PC-3 (cell line): ENCODE data around the gene PHF11. TPM values are rescaled to one million over a fixed set of nuclear protein-coding genes. Genes with fewer than 3 reads are reported as not detected.

Source experiments
- ATAC-seq: fragments of 200-7000 bp; cut with Tn5 transposase; 2 replicates; pipeline ENCODE4 v1.9.1; 2020; ENCODE audit warnings: mild to moderate bottlenecking, moderate library complexity
- Bru-seq: library from RNA; stranded (reverse); fragments of 400-500 nt; gene quantifications from one replicate; lab custom pipeline; 2021; lab: Mats Ljungman, UMichigan
- BruChase-seq, 2 experiments: library from RNA; stranded (reverse); fragments of 400-500 nt; gene quantifications; one replicate each; lab custom pipeline; 2021; lab: Mats Ljungman, UMichigan
- BruUV-seq: library from RNA; stranded (reverse); fragments of 400-500 nt; replicated peaks from 2 replicates; lab custom pipeline; 2021; lab: Mats Ljungman, UMichigan
- CTCF ChIA-PET: fragments of 300-600 bp; sonication (Branson Sonifier 250); formaldehyde crosslinking; loops from one replicate; lab custom pipeline; 2022; ENCODE audit warnings: antibody characterized with exemption; lab: Charles Lee
- POLR2A ChIA-PET: fragments of 300-600 bp; sonication (Branson Sonifier 250); formaldehyde crosslinking; loops from one replicate; lab custom pipeline; 2022; ENCODE audit warnings: antibody characterized with exemption; ENCODE audit not compliant: unreplicated experiment; lab: Charles Lee
- DNase-seq: peaks from one replicate; pipeline ENCODE4 v3.0.0-alpha.2; 2015
- H2AFZ ChIP-seq: fragments of 300-600 bp; sonication (generic); 2 replicates; pipeline ENCODE4 v1.6.0; 2016; ENCODE audit warnings: antibody characterized with exemption, low read length
- H3F3A ChIP-seq: fragments of 300-600 bp; sonication (generic); one replicate; pipeline ENCODE4 v1.6.0; 2017; ENCODE audit warnings: antibody characterized with exemption, low read length, control low read depth, mild to moderate bottlenecking; ENCODE audit not compliant: unreplicated experiment
- H3K27ac ChIP-seq: fragments of 300-600 bp; sonication (generic); 2 replicates; pipeline ENCODE4 v1.5.1; 2016; ENCODE audit warnings: mild to moderate bottlenecking, low read length
- H3K27me3 ChIP-seq: fragments of 300-600 bp; sonication (generic); 2 replicates; pipeline ENCODE4 v1.6.1; 2016; ENCODE audit warnings: low read length, mixed read lengths
- H3K36me3 ChIP-seq: fragments of 300-600 bp; sonication (generic); 2 replicates; pipeline ENCODE4 v1.6.1; 2016; ENCODE audit warnings: low read depth, mixed run types, low read length, mixed read lengths
- H3K4me1 ChIP-seq: fragments of 300-600 bp; sonication (generic); 2 replicates; pipeline ENCODE4 v1.5.1; 2016; ENCODE audit warnings: low read length; ENCODE audit not compliant: insufficient read depth
- H3K4me2 ChIP-seq: fragments of 300-600 bp; sonication (generic); 2 replicates; pipeline ENCODE4 v1.6.0; 2016; ENCODE audit warnings: low read length
- H3K4me3 ChIP-seq: fragments of 300-600 bp; sonication (generic); 2 replicates; pipeline ENCODE4 v1.5.1; 2016; ENCODE audit warnings: mild to moderate bottlenecking, low read length, mixed read lengths
- H3K79me2 ChIP-seq: fragments of 300-600 bp; sonication (generic); 2 replicates; pipeline ENCODE4 v1.6.1; 2017; ENCODE audit warnings: low read length, mixed read lengths
- H3K9ac ChIP-seq: fragments of 300-600 bp; sonication (generic); 2 replicates; pipeline ENCODE4 v1.6.0; 2016; ENCODE audit warnings: mild to moderate bottlenecking, low read length
- H3K9me2 ChIP-seq: fragments of 300-600 bp; sonication (generic); replicated peaks from 2 replicates; pipeline ENCODE4 v1.6.1; 2016; ENCODE audit warnings: mixed run types, low read length, mixed read lengths
- H3K9me3 ChIP-seq: fragments of 300-600 bp; sonication (generic); 2 replicates; pipeline ENCODE4 v1.6.1; 2016; ENCODE audit warnings: low read length, mixed read lengths
- H4K20me1 ChIP-seq: fragments of 300-600 bp; sonication (generic); 2 replicates; pipeline ENCODE4 v1.6.1; 2016; ENCODE audit warnings: low read length, mixed read lengths
- EZH2 ChIP-seq: fragments of 300-600 bp; sonication (generic); IDR thresholded peaks from one replicate; pipeline ENCODE4 v1.6.1; 2017; ENCODE audit warnings: antibody characterized with exemption, mild to moderate bottlenecking, low read length; ENCODE audit not compliant: unreplicated experiment
- EZH2phosphoT487 ChIP-seq: fragments of 300-600 bp; sonication (generic); IDR thresholded peaks from 2 replicates; pipeline ENCODE4 v1.6.1; 2018; ENCODE audit warnings: mild to moderate bottlenecking, antibody characterized with exemption, low read length, borderline replicate concordance
- intact Hi-C: fragments of 100-400 bp; cut with micrococcal nuclease; formaldehyde crosslinking; loops from 2 replicates; pipeline ENCODE4 v1.9.0; 2023
- long read RNA-seq: library from polyadenylated mRNA; unstranded; transcript quantifications from one replicate; pipeline ENCODE4 v2.0.0, GENCODE V29; 2021; ENCODE audit not compliant: unreplicated experiment
- total RNA-seq: library from RNA; depleted of rRNA; stranded (reverse); fragments of >200 nt; gene quantifications from 2 replicates; pipeline ENCODE4 v1.2.3, GENCODE V29; 2014; rRNA removed
- TF ChIP-seq, protein P1 (sequence below): fragments of 300-600 bp; sonication (generic); conservative IDR thresholded peaks from 2 replicates; pipeline ENCODE4 v1.5.1; 2017; ENCODE audit warnings: antibody characterized with exemption, low read depth, mild to moderate bottlenecking, low read length

PHF11 gene
- total RNA-seq (7.1 and 7.9 TPM in 2 replicates), Bru-seq, nascent RNA (percentile 56 among the genes with signal in this experiment), BruChase-seq, experiment 1, labeled RNA remaining after a 6-hour chase (percentile 64 among the genes with signal in this experiment), BruChase-seq, experiment 2, labeled RNA remaining after a 2-hour chase (percentile 69 among the genes with signal in this experiment)
- long read RNA-seq, transcript PHF11-202 (10 exons, 1,359 nt): major isoform, 7 of 12 reads
- long read RNA-seq, partial matches to known transcripts: 1 of 12 reads
- long read RNA-seq, other reads (novel, unspliced or antisense): 2 of 12 reads

DNA sequence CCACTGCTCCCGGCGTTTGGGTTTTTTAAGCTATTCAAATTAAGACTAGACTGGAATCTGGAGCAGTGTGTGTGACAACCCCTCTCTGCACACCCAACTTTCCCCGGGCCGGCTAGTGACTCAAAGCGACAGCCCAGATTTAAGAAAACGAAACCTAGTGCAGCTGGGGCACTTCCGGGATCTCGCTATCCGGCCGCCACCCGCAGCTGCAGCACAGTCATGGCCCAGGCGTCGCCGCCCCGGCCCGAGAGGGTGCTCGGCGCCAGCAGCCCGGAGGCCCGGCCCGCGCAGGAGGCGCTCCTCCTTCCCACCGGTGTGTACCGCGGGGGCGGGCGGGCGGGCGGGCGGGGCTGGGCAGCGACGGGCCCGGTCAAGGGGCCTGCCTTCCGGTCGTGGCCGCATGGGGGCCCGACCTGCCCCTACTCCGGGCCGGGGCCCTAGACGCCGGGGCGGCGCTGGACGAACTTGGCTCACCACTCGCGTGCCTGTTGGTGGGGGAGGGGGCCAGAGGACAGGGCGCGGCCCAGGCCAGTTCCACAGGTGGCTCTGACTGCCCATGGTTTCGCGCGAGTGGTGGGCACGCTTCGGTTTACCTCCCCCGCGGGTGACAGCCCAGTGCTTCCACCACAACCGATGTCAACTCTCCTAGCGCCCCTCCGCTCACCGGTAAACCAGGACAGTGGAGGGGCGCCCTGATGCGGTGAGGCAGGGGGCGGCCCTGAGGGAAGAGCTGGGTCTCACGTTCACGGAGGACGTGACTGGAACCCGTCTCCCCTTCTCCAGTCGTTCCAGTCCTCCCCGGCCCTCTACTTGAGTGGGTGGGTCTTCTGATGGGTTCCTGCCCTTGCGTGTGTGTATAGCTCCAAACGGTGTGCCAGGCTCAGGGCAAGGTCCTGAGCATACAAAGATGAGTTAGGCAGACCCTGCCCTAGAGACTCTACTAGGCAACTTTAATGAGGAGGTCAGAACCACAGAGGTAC lies at the start of gene PHF11:
TSS of gene PHF11 (plus strand) at position 171 of the 980 bp plus-strand sequence. CDS start at position 220, 49 bp downstream.
- Histone ChIP-seq H3K4me3 (peak within 1 kb of the TSS; percentile 72), H4K20me1 (no peaks in the 10 kb centered on the region), H3F3A (no peaks in the 10 kb centered on the region), H3K4me1 (peaks cover 26% of the 10 kb centered on the region), H2AFZ (peak within 1 kb of the TSS; percentile 89), H3K79me2 (no peaks in the 10 kb centered on the region), H3K9ac (peak within 1 kb of the TSS; percentile 80), H3K27ac (peak within 1 kb of the TSS; percentile 68), H3K36me3 (no peaks in the 10 kb centered on the region), H3K27me3 (no peaks in the 10 kb centered on the region), H3K9me3 (no peaks in the 10 kb centered on the region), H3K9me2 (no peaks in the 10 kb centered on the region), H3K4me2 (peak within 1 kb of the TSS; percentile 82)
- intact Hi-C loops: loop anchor here (2.0 to 5.0 kb wide), 2 partner anchors 51 to 111 kb away; partner anchors contain the start of genes CAB39L and SETDB2
- ChIA-PET POLR2A (interaction anchor here (0.6 to 0.7 kb wide), 3 partner anchors 49 to 107 kb away, joined by 3 to 8 read pairs (median 7); no protein-coding TSS in a partner anchor), CTCF (no interaction called here)
- ATAC-seq (peak; percentile 74), DNase-seq (peak; percentile 60)
- no peak for TF ChIP-seq EZH2phosphoT487
- TF ChIP-seq EZH2: no peak
- TF ChIP-seq, protein P1, sequence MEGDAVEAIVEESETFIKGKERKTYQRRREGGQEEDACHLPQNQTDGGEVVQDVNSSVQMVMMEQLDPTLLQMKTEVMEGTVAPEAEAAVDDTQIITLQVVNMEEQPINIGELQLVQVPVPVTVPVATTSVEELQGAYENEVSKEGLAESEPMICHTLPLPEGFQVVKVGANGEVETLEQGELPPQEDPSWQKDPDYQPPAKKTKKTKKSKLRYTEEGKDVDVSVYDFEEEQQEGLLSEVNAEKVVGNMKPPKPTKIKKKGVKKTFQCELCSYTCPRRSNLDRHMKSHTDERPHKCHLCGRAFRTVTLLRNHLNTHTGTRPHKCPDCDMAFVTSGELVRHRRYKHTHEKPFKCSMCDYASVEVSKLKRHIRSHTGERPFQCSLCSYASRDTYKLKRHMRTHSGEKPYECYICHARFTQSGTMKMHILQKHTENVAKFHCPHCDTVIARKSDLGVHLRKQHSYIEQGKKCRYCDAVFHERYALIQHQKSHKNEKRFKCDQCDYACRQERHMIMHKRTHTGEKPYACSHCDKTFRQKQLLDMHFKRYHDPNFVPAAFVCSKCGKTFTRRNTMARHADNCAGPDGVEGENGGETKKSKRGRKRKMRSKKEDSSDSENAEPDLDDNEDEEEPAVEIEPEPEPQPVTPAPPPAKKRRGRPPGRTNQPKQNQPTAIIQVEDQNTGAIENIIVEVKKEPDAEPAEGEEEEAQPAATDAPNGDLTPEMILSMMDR: no peak
- BruUV-seq: no TSS peak

DNA sequence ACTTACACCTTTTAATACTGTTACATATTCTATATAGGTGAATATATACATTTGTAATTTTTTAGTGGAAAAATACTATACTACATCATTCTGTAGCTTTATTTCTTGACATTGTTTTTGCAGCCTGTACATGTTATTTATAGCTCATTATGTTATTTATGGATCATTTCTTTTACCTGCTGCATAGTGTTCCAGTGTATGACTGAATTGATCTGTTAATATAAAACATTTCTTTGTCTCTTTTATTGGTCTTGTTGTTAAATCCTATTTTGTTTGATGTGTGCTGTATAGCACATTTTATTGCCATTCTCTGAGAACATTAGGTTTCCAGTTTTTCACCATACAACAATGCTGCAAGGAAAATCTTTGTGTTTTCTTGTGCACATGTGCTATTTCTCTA lies 49.3 kb upstream of the PHF11 start:
- no peak for TF ChIP-seq EZH2phosphoT487
- TF ChIP-seq, protein P1: no peak
- no peak for TF ChIP-seq EZH2
- 0 out of 2 replicates have a peak overlapping the region, but pooled peaks have one; percentile 18 for H3K9ac ChIP-seq
- no peaks in the 10 kb centered on the region for H3K36me3 ChIP-seq
- BruUV-seq: no TSS peak
- H3K4me1 ChIP-seq: peaks cover 46% of the 10 kb centered on the region
- no peaks in the 10 kb centered on the region for H3K9me2 ChIP-seq
- H3K9me3 ChIP-seq: no peaks in the 10 kb centered on the region
- H3K27me3 ChIP-seq: no peaks in the 10 kb centered on the region
- H3K4me3 ChIP-seq: peak overlapping the region; percentile 80
- DNase-seq (no peak), ATAC-seq (no peak)
- H4K20me1 ChIP-seq: no peaks in the 10 kb centered on the region
- intact Hi-C loops: loop anchor here (5.0 kb wide), 1 partner anchor 136 kb away; no protein-coding TSS in a partner anchor
- H2AFZ ChIP-seq: no peak overlapping the region
- POLR2A ChIA-PET: interaction anchor here (0.6 kb wide), 1 partner anchor 49 kb away, joined by 8 read pairs; the partner anchor contains the start of gene PHF11
- peak overlapping the region; percentile 99 for H3K4me2 ChIP-seq
- H3K27ac ChIP-seq: no peak overlapping the region
- CTCF ChIA-PET: no interaction called here
- no peaks in the 10 kb centered on the region for H3F3A ChIP-seq
- H3K79me2 ChIP-seq: peaks cover 48% of the 10 kb centered on the region
